HFFc6 (cell line): ENCODE results near the gene KLC4. TPM values are rescaled to one million over a fixed set of nuclear protein-coding genes. Genes with fewer than 3 reads are reported as not detected.

ENCODE experiments used
- DNase-seq: peaks from one replicate; pipeline ENCODE4 v3.0.0-alpha.2; 2018
- H3K27ac Mint-ChIP-seq: 2 replicates; pipeline ENCODE4 v1.8.0; 2020; ENCODE audit warnings: mild to moderate bottlenecking, mixed read lengths
- H3K27me3 Mint-ChIP-seq: 2 replicates; pipeline ENCODE4 v1.8.0; 2021; ENCODE audit warnings: mild to moderate bottlenecking, moderate library complexity, mixed read lengths; ENCODE audit not compliant: insufficient read depth
- H3K36me3 Mint-ChIP-seq: 2 replicates; pipeline ENCODE4 v1.8.0; 2021; ENCODE audit warnings: low read depth, mixed read lengths
- H3K4me1 Mint-ChIP-seq: 2 replicates; pipeline ENCODE4 v1.8.0; 2020; ENCODE audit warnings: low read depth, mixed read lengths
- H3K4me3 Mint-ChIP-seq: 2 replicates; pipeline ENCODE4 v1.8.0; 2020; ENCODE audit warnings: mild to moderate bottlenecking, moderate library complexity, mixed read lengths
- H3K9me3 Mint-ChIP-seq: 2 replicates; pipeline ENCODE4 v1.8.0; 2020; ENCODE audit warnings: mild to moderate bottlenecking, mixed read lengths
- total RNA-seq, 6 experiments: library from RNA; stranded (reverse); fragmentation: NEBNext Ultra II Directional; extraction: Animal tissue kit (Norgen Biotek cat#: 25700); gene quantifications; 2 replicates in 1 of 6; 3 replicates in 5 of 6; pipeline ENCODE4 v1.2.3, GENCODE V29; 2021
- TF ChIP-seq, protein P1 (sequence below): fragments of 200-600 bp; sonication (generic); IDR thresholded peaks from 2 replicates; pipeline ENCODE4 v1.5.0; 2021; ENCODE audit warnings: antibody characterized with exemption, mild to moderate bottlenecking

Gene KLC4
- total RNA-seq, 6 experiments from 2014 or later, result 10.7 to 12.6 (median 11.8) TPM

GRCh38 chr6:43101497-43101896 is 42.1 kb downstream of the KLC4 start:
- H3K27me3 Mint-ChIP-seq, result no peaks in the 10 kb centered on the region
- H3K27ac Mint-ChIP-seq, result no peak overlapping the region
- no peaks in the 10 kb centered on the region for H3K36me3 Mint-ChIP-seq
- no peak for DNase-seq
- TF ChIP-seq, protein P1, sequence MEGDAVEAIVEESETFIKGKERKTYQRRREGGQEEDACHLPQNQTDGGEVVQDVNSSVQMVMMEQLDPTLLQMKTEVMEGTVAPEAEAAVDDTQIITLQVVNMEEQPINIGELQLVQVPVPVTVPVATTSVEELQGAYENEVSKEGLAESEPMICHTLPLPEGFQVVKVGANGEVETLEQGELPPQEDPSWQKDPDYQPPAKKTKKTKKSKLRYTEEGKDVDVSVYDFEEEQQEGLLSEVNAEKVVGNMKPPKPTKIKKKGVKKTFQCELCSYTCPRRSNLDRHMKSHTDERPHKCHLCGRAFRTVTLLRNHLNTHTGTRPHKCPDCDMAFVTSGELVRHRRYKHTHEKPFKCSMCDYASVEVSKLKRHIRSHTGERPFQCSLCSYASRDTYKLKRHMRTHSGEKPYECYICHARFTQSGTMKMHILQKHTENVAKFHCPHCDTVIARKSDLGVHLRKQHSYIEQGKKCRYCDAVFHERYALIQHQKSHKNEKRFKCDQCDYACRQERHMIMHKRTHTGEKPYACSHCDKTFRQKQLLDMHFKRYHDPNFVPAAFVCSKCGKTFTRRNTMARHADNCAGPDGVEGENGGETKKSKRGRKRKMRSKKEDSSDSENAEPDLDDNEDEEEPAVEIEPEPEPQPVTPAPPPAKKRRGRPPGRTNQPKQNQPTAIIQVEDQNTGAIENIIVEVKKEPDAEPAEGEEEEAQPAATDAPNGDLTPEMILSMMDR, result no peak
- H3K9me3 Mint-ChIP-seq, result no peaks in the 10 kb centered on the region
- H3K4me1 Mint-ChIP-seq, result peaks cover 20% of the 10 kb centered on the region
- H3K4me3 Mint-ChIP-seq, result no peak overlapping the region

DNA sequence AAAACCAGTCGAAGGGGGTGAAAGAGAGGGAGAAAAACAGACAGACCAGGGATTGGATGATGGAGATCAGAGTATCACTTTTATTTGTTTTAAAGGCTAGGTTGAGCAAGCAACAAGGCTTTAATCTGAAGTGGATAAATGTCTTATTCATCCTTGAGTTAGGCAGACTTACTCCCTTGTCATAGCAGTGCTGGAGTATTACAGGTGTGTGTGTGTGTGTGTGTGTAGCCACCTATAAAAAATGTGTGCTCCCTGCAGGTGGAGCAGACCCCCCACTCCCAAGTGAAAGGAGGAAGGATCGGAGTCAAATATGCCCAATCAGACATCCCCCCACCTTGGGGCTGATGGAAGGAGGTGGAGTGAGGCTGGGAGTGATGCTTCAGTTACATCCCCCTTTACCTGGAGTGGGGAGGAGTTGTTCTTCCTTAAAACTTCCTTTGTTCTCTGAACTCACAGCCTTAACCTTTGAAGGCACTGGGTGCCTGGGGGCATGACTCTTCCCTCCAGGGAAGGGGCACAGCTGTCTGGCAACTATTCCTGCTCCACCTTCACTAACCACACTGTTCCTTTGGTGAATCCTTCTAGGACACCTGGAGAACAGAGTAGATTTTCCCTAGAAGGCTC is 43.9 kb downstream of the KLC4 start:
- Mint-ChIP-seq H3K4me1 (peaks cover 2% of the 10 kb centered on the region; the same call in 1 of the 2 replicates), H3K36me3 (no peaks in the 10 kb centered on the region), H3K4me3 (no peak overlapping the region), H3K27ac (no peak overlapping the region), H3K9me3 (no peaks in the 10 kb centered on the region), H3K27me3 (no peaks in the 10 kb centered on the region)
- no peak for DNase-seq
- TF ChIP-seq, protein P1, result no peak

DNA sequence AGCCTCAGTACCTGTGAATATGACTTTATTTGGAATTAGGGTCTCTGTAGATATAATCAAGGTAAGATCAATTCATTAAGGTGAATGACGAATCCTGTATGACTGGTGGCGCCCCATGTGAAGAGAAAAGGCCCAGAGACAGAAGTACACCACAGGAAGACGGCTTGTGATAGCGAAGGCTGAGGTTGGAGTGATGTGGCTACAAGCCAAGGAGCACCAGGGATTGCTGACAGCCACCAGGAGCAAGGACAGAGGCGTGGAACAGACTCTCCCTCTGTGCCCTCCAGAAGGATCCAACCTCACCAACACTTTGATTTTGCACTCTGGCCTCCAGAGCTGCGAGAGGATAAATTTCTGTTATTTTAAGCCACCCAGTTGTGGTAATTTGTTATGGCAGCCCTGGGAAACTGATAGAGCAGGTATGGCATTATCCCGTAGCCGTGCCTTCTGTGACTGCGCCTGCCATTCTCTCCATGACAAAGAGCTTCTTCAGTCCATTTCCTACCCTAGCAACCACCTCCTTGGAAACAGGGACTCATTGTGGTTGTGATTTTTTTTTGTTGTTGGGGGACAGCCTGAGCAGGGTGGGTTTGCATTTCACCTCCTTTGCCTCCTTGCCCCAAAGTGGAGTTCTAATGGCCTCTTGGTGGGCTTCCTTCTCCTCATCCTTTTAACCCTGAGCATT is 46.2 kb downstream of the KLC4 start:
- no peaks in the 10 kb centered on the region; the same call in 1 of the 2 replicates for H3K4me1 Mint-ChIP-seq
- no peak overlapping the region for H3K4me3 Mint-ChIP-seq
- no peaks in the 10 kb centered on the region for H3K9me3 Mint-ChIP-seq
- TF ChIP-seq, protein P1, result no peak
- H3K27me3 Mint-ChIP-seq, result no peaks in the 10 kb centered on the region
- no peaks in the 10 kb centered on the region for H3K36me3 Mint-ChIP-seq
- H3K27ac Mint-ChIP-seq, result no peak overlapping the region
- no peak for DNase-seq

DNA sequence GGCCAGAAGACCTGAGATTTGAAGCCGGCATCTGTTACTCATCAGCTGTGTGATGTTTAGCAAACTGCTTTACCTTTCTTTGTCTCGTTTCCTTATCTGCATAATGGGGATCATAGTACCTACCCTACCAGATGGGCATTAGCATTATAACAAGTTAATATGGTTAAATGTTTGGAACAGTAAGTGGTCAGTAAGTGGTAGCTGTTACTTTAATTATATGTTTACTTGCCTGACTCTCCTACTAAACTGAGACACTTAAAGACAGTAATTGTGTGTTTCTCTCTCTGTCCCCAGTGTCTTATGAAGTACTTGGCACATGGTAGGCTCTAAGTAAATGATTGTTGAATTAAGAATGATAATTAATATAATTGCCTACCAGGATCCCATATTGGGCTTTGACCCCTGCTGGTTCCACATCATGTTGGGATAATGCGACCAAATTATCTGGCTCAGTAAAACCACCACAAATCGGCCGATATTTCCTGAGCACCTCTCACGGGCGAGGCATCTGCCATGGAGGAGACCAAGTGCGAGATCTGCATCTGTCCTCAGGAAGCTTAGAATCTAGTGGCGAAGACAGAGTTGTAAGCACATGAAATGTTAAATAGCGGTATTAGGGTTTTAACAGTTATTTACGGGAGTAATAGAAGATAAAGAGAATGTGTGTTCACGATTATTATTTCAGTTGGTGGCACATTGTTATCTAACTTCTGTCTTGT is 48.1 kb downstream of the KLC4 start:
- no peaks in the 10 kb centered on the region for H3K27me3 Mint-ChIP-seq
- H3K4me1 Mint-ChIP-seq, result no peaks in the 10 kb centered on the region; the same call in 1 of the 2 replicates
- no peak for DNase-seq
- no peak overlapping the region for H3K27ac Mint-ChIP-seq
- no peaks in the 10 kb centered on the region for H3K9me3 Mint-ChIP-seq
- H3K4me3 Mint-ChIP-seq, result no peak overlapping the region
- no peaks in the 10 kb centered on the region for H3K36me3 Mint-ChIP-seq
- TF ChIP-seq, protein P1, result no peak

DNA sequence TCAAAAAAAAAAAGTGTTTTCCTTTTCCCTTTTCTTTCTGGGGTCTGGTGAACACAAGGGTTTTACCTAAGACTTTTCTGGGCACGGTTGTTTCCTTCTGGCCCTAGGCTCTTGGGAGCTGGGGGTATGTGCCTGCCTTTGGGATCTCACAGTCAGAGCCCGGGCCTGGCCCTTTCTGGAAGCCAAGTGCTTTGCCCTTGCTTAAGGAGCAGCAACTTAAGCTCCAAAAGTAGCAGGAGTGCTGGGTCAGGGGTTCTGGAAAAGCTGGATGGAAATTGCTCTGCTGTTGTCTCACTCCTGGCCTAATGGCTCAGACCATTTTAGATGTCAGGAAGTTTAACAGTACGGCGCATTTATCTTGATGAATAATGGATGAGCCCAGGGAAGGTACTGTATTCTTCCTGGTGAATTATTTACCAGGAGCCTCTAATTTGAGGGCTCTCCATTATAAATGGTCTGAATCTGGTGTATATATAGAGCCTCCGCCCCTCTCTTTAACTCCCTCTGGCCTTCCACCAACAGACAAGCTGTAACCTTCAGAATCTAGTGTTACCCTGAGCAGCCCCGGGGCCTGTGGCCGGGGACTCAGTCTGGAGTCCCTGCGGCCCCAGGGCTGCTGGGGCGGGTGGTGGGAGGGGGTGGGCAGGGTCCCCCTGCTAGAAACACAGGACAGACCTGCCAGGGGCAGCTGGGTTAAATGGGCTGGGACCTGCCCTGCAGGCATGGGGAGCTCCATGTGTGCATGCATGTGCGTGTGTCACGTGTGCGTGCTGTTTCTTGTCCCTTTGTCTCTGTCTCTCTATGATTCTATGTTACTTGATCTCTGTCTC is 54.2 kb downstream of the KLC4 start:
- no peaks in the 10 kb centered on the region for H3K36me3 Mint-ChIP-seq
- TF ChIP-seq, protein P1, result no peak
- DNase-seq, result no peak
- peaks cover 5% of the 10 kb centered on the region for H3K27me3 Mint-ChIP-seq
- H3K9me3 Mint-ChIP-seq, result no peaks in the 10 kb centered on the region
- H3K4me3 Mint-ChIP-seq, result no peak overlapping the region
- peak overlapping the region; percentile 56 for H3K27ac Mint-ChIP-seq
- H3K4me1 Mint-ChIP-seq, result peaks cover 37% of the 10 kb centered on the region
